Mucosa of descending colon (tissue), 3 donors: ENCODE data around the gene ETV6. TPM values are rescaled to one million over a fixed set of nuclear protein-coding genes. Genes with fewer than 3 reads are reported as not detected.

Source experiments
- ATAC-seq: fragments of 200-7000 bp; cut with Tn5 transposase; one replicate; pipeline ENCODE4 v1.9.1; 2020; ENCODE audit warnings: mild to moderate bottlenecking, moderate library complexity
- DNase-seq, 3 donors: peaks; one replicate each; pipeline ENCODE4 v3.0.0-alpha.2; 2020
- H3K36me3 ChIP-seq: fragments of 200-600 bp; one replicate; pipeline ENCODE4 v1.8.0; 2021; ENCODE audit warnings: low read depth, mild to moderate bottlenecking
- H3K4me1 ChIP-seq: fragments of 200-600 bp; one replicate; pipeline ENCODE4 v1.8.0; 2021; ENCODE audit warnings: low read depth, mild to moderate bottlenecking
- H3K4me3 ChIP-seq: fragments of 200-600 bp; one replicate; pipeline ENCODE4 v1.8.0; 2021; ENCODE audit warnings: mild to moderate bottlenecking
- H3K9me3 ChIP-seq: fragments of 200-600 bp; one replicate; pipeline ENCODE4 v1.8.0; 2021; ENCODE audit warnings: mild to moderate bottlenecking
- CTCF ChIP-seq: fragments of 200-600 bp; IDR thresholded peaks from one replicate; pipeline ENCODE4 v1.8.0; 2022; ENCODE audit warnings: antibody characterized with exemption, mild to moderate bottlenecking
- intact Hi-C, 2 donors: fragments of 100-400 bp; cut with DNase I in 1 of 2; cut with micrococcal nuclease in 1 of 2; formaldehyde crosslinking; loops; one replicate each; pipeline versions ENCODE4 v1.11.0 to v1.11.1; 2022; cut with DNase I, micrococcal nuclease
- total RNA-seq, 3 donors: library from RNA; stranded (reverse); fragmentation: NEBNext Ultra II Directional in 2 of 3; extraction: Animal tissue kit (Norgen Biotek cat#: 25700) in 2 of 3; gene quantifications; one replicate each; pipeline versions ENCODE4 v1.2.1 to v1.2.4, GENCODE V29; 2021 to 2023
- donor health status: DM: no; HTN: no; CAD: no; lungs with moderate emphysema.
- donor health status: DM: no; HTN: no; CAD: no.
- donor health status: DM: no; HTN: yes; CAD: no.

Gene ETV6
- total RNA-seq, 3 donors from 2014 or later: 60.9 to 74.3 (median 72.8) TPM

GRCh38 chr12:11920231-11920630, 270.8 kb downstream of the ETV6 start:
- TF ChIP-seq CTCF: no peak
- ATAC-seq (no peak), DNase-seq (no peak)
- Histone ChIP-seq H3K4me3 (no peak overlapping the region), H3K36me3 (no peaks in the 10 kb centered on the region), H3K4me1 (peaks cover 2% of the 10 kb centered on the region), H3K9me3 (no peaks in the 10 kb centered on the region)
- intact Hi-C loops: no loop called here

GRCh38 chr12:11922361-11922760, 272.9 kb downstream of the ETV6 start:
- no peaks in the 10 kb centered on the region for H3K36me3 ChIP-seq
- no peak for DNase-seq
- peaks cover 8% of the 10 kb centered on the region for H3K4me1 ChIP-seq
- no peaks in the 10 kb centered on the region for H3K9me3 ChIP-seq
- TF ChIP-seq CTCF: no peak
- ATAC-seq: peak; percentile 77
- intact Hi-C loops: no loop called here
- no peak overlapping the region for H3K4me3 ChIP-seq

DNA sequence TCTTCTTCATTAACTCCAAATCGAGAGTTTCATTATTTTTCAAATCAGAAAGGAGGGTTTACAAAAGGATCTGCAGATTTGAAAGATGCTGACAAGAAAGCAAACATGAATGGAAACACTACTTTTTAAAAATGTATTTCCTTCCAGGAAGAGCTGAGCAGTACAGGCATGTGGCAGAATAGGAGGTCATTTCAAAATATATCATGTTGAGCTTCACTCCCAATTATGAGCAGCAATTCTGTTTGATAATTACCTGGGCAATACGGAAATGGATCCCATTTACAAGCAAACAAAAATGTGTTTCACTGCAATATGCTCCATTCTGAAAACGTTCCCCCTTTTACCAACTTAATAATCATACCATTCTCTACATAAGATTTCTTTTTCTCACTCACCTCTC, 273.6 kb downstream of the ETV6 start:
- DNase-seq (no peak), ATAC-seq (peak; percentile 87)
- Histone ChIP-seq H3K4me3 (no peak overlapping the region), H3K4me1 (peaks cover 8% of the 10 kb centered on the region), H3K9me3 (no peaks in the 10 kb centered on the region), H3K36me3 (no peaks in the 10 kb centered on the region)
- intact Hi-C loops: no loop called here
- no peak for TF ChIP-seq CTCF

DNA sequence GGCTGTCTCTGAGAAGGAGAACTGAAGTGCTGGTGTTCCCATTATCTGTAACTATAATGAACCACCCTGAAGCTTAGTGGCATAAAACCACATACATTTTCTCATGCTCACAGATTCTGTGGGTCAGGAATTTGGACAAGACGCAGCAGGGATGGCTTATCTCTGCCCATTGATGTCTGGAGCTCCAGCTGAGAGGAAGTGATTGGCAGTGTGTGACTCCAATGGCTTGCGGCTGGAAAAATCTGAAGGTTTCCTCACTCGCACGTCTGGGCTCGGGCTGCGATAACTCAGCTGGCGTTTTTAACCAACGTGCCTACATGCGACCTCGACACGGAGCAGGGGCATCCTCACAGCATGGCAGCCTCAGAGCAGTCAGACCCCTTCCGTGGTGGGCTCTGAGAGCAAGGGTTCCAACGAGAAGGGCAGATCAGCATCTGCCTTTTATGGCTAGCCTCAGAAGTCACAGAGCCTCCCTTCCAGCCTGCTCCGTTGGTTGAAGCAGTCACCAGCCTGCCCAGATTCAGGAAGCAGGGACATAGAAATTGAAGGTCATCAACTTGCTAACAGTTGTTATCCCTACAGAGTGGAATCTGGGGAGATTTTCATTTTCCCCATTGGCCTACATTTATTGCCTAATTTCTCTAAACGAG, 277.9 kb downstream of the ETV6 start:
- no peak for ATAC-seq
- peaks cover 8% of the 10 kb centered on the region for H3K4me1 ChIP-seq
- DNase-seq: peak in 1 of 3 donors; percentile 44
- no peak overlapping the region for H3K4me3 ChIP-seq
- no peak for TF ChIP-seq CTCF
- intact Hi-C loops: no loop called here
- no peaks in the 10 kb centered on the region for H3K9me3 ChIP-seq
- no peaks in the 10 kb centered on the region for H3K36me3 ChIP-seq

GRCh38 chr12:11929714-11930113, 280.2 kb downstream of the ETV6 start:
- peaks cover 6% of the 10 kb centered on the region for H3K4me1 ChIP-seq
- TF ChIP-seq CTCF: no peak
- ATAC-seq: no peak
- DNase-seq: no peak
- intact Hi-C loops: no loop called here
- H3K4me3 ChIP-seq: no peak overlapping the region
- H3K36me3 ChIP-seq: no peaks in the 10 kb centered on the region
- no peaks in the 10 kb centered on the region for H3K9me3 ChIP-seq

- no peaks in the 10 kb centered on the region for H3K4me1 ChIP-seq
- H3K9me3 ChIP-seq: no peaks in the 10 kb centered on the region
- no peak for TF ChIP-seq CTCF
- intact Hi-C loops: no loop called here
- no peak overlapping the region for H3K4me3 ChIP-seq
- H3K36me3 ChIP-seq: no peaks in the 10 kb centered on the region
- ATAC-seq (no peak), DNase-seq (no peak)
These were observed 289.7 kb downstream of the ETV6 start for GRCh38 chr12:11939223-11939622.
